Cerebellar nuclear complex (tissue), 1 donor: ENCODE data around the gene SP5.
"Not testable (repeated sequence)": the region's sequence is repeated elsewhere in the genome, so short reads cannot be mapped to it uniquely, and the experiment has no call there.

ENCODE experiments used
- DNase-seq, 2 experiments: peaks; one replicate each; lab custom pipeline; 2025; lab: John Stamatoyannopoulos, UW

SP5 gene

GRCh38 chr2:170739048-170739447, 23.9 kb downstream of the SP5 start:
- DNase-seq: no peak

GRCh38 chr2:170739507-170740046, 24.4 kb downstream of the SP5 start:
- no peak for DNase-seq

GRCh38 chr2:170740660-170741059, 25.5 kb downstream of the SP5 start:
- no peak for DNase-seq

DNA sequence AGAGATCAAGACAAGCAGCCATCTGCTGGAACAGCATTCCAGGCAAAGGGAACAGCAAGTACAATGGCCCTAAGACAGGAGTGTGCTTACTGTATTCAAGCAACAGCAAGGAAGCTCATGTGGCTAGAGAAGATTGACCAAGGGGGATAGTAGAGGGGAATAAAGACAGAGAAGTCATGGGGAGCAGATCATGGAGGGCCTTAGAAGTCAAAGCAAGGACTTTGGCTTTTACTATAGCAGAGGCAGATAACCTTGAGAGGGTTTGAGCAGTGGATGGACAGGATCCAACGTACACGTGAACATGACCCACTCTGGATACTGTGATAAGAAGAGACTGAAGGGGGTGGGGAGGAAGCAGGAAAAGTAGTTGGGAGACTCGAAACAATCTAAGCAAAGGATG, 26.9 kb downstream of the SP5 start:
- DNase-seq: no peak

DNA sequence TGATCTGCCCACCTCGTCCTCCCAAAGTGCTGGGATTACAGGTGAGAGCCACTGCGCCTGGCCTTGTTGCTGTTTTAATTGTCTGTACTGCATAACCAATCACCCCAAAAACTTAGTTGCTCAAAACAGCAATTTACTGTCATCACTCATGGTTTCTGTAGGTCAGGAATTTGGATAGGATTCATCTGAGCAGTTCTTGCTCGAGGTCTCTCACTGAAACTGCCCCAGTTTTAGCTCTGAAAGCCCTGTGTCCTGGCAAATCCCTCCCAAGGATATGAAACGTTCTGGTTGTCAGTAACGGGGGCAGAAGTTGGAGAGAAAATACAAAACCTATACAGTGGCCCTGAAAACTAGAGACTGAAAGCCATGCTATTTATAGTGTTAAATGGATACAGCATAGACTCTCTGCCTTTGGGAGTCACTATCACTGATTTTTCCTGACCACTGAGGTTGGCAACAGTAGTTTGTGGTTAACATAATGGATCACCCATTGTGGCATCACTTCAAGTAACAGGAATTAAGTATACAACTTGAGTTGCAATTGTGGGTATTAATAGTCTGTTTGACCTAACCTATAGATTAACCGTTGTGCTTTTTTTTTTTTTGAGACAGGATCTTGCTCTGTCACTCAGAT, 27.9 kb downstream of the SP5 start:
- no peak for DNase-seq

- DNase-seq: no peak
Observed at GRCh38 chr2:170743530-170744239, 28.5 kb downstream of the SP5 start.

DNA sequence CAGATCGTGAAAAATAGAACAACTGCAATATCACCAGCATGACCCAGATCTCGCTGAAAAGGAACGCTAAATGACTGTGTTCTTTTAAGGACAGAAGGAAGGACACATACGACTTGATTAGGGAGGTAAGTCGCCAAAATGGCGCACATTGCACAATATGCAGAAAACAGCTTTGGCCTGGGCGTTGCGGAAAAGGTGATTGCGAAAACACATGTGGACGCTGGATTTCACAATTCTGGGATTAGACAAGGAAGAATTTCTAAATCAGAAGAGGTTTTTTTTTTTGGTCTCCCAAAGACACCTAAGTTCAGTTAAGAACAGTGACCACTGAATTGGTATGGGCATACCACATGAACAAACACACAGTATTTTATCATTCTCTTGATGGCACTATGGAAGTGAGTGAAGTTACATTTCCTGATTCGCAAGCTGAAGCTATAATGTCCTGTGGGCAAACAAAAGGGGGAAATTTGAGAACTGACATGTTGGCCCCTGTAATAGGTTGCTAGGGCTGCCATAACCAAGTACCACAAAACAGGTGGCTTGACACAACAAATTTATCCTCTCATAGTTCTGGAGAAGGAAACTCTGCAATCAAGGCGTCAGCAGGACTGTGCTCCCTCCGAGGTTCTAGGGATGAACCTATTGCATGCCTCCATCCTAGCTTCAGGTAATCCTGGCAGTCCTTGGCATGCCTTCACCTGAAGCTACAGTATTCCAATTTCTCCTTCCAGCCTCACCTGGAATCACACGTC, 29.3 kb downstream of the SP5 start:
- no peak for DNase-seq

GRCh38 chr2:170745305-170745704, 30.2 kb downstream of the SP5 start:
- no peak for DNase-seq

GRCh38 chr2:170747921-170748320, 32.8 kb downstream of the SP5 start:
- DNase-seq: no peak

- DNase-seq: not testable (repeated sequence)
Observed at GRCh38 chr2:170751555-170751954, 36.4 kb downstream of the SP5 start.

DNA sequence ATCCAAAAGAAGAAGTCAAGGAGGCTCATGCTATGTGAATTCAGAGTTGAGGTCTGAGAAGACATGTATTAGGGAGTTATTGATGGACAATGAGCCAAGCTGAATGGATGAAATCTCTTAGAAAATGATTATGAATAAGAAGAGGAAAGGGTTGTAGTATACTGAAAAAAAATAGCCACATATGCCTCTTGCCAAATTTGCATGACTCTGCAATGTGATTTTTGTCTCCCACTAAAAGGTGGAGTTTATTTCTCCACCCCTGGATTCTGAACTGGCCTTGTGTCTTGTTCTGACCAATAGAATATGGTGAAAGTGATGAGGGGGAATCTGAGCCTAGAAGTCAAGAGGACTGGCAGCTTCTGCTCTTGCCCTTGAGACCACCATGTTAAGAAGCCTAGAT, 46.4 kb downstream of the SP5 start:
- DNase-seq: no peak

GRCh38 chr2:170762760-170763159, 47.6 kb downstream of the SP5 start:
- DNase-seq: no peak

GRCh38 chr2:170763232-170763631, 48.1 kb downstream of the SP5 start:
- no peak for DNase-seq

DNA sequence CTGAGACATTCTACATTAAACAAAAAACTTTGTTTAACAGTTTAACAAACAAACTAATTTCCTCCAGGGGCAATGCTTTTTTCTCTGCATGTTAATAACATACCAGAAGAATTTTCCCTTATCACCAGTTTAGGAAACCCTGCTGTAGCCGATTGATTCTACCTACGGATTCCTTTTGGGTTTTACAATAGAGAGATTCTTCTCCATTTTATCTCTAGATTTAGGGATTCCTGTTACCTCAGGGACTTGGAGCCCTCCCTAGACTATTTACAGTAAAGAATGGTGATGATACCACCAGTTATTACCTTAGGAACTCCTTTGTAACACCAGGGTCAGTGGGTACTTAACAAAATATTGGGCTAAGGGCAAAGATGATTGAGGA, 49.7 kb downstream of the SP5 start:
- no peak for DNase-seq

DNA sequence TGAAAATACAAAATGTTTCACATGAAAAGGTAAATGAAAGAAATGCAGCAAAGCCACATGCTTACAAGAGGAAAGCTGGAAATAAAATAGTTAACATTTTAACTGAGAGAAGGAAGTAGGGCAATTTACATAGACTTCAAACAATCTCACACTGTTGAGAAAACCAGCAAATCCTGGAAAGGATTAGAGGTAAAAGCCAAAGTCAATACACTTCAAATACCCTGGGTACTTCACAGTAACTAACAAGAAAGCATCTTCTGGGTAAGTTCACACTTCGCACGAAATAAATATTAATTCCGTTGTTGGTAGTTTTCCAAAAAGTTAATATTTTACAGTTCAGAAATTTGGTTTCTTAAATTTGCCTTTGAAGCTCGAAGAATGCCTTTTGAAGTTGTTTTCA, 51.6 kb downstream of the SP5 start:
- DNase-seq: no peak
